Lung (tissue), 12 donors: ENCODE data around the gene SLC7A5. TPM values are rescaled to one million over a fixed set of nuclear protein-coding genes. Genes with fewer than 3 reads are reported as not detected.

ENCODE experiments used
- ATAC-seq: fragments of 200-7000 bp; cut with Tn5 transposase; one replicate; pipeline ENCODE4 v1.9.1; 2020; ENCODE audit warnings: moderate number of reproducible peaks; ENCODE audit not compliant: insufficient read depth, low FRiP score
- DNase-seq, 3 donors: peaks; one replicate each; pipeline ENCODE4 v3.0.0-alpha.2; 2013 to 2017
- H3K27ac ChIP-seq, 2 donors: one replicate each; pipeline ENCODE4 v1.5.1; 2013; ENCODE audit warnings: mild to moderate bottlenecking in 2 of 2, moderate library complexity in 2 of 2, control low read depth in 1 of 2, inconsistent platforms in 1 of 2, low read depth in 1 of 2, low read length in 1 of 2
- H3K27me3 ChIP-seq, 3 donors: one replicate each; pipeline ENCODE4 v1.5.1; 2013; ENCODE audit warnings: low read length in 2 of 3; ENCODE audit not compliant: control insufficient read depth in 3 of 3, insufficient read depth in 3 of 3
- H3K36me3 ChIP-seq, 4 donors: one replicate each; pipeline ENCODE4 v1.5.1; 2013; ENCODE audit warnings: low read length in 4 of 4, mild to moderate bottlenecking in 1 of 4, moderate library complexity in 1 of 4; ENCODE audit not compliant: control insufficient read depth in 4 of 4, insufficient read depth in 4 of 4
- H3K4me1 ChIP-seq, 5 donors: one replicate each; pipeline ENCODE4 v1.5.1; 2013; ENCODE audit warnings: low read length in 5 of 5, mild to moderate bottlenecking in 2 of 5, moderate library complexity in 1 of 5; ENCODE audit not compliant: control insufficient read depth in 5 of 5, insufficient read depth in 5 of 5
- H3K4me3 ChIP-seq: one replicate; pipeline ENCODE4 v1.5.1; 2013; ENCODE audit warnings: mild to moderate bottlenecking, control low read depth, moderate library complexity
- H3K9ac ChIP-seq, 2 donors: one replicate each; pipeline ENCODE4 v1.5.1; 2013; ENCODE audit warnings: low read length in 2 of 2, control low read depth in 1 of 2; ENCODE audit not compliant: insufficient read depth in 1 of 2
- H3K9me3 ChIP-seq, 4 donors: one replicate each; pipeline ENCODE4 v1.5.1; 2013; ENCODE audit warnings: low read length in 3 of 4, mild to moderate bottlenecking in 1 of 4, moderate library complexity in 1 of 4; ENCODE audit not compliant: control insufficient read depth in 4 of 4, insufficient read depth in 3 of 4
- CTCF ChIP-seq: IDR thresholded peaks from 2 replicates; pipeline ENCODE4 v1.5.1; 2012; ENCODE audit warnings: mild to moderate bottlenecking; ENCODE audit errors: control extremely low read depth, extremely low read depth
- WGBS, 2 donors: extraction: QIAGEN DNeasy Blood & Tissue Kit; methylation state at CpG; one replicate each; pipeline ENCODE4 v1.1.7; 2013; 5-methylcytosine and 5-hydroxymethylcytosine counted together
- polyA plus RNA-seq, 2 donors: library from polyadenylated mRNA; stranded (reverse); fragments of 200-250 nt; gene quantifications; one replicate each; pipeline ENCODE4 v1.2.1, GENCODE V29; 2013
- total RNA-seq, 2 donors: library from RNA; depleted of rRNA in 1 of 2; stranded (reverse); fragments of >200 nt in 1 of 2; gene quantifications; one replicate each; pipeline ENCODE4 v1.2.1, GENCODE V29; 2014 to 2021
- donor health status: control.
- donor health status: control.
- donor health status: Bipolar disorder and iron deficiency.
- donor health status: healthy.
- donor health status: DM: yes; HTN: yes; CAD: no.

SLC7A5 gene
- total and polyA plus RNA-seq, 4 donors, result 4.0 to 36.1 (median 19.8) TPM

- 83 to 86% methylated on average over 31 of the region's 31 CpGs for WGBS, 2 donors
- no peak for TF ChIP-seq CTCF
- H3K4me1 ChIP-seq, result peaks cover 0 to 15% (median 0%) of the 10 kb centered on the region in 5 donors
- no peak overlapping the region for H3K27ac ChIP-seq
- ATAC-seq (no peak), DNase-seq (no peak)
- H3K4me3 ChIP-seq, result no peak overlapping the region
- H3K9ac ChIP-seq, result no peak overlapping the region
- H3K27me3 ChIP-seq, result no peaks in the 10 kb centered on the region
- peaks cover 0 to 9% (median 0%) of the 10 kb centered on the region in 4 donors for H3K36me3 ChIP-seq
- no peaks in the 10 kb centered on the region for H3K9me3 ChIP-seq
Measured at GRCh38 chr16:87845807-87846619, 23.3 kb downstream of the SLC7A5 start.

GRCh38 chr16:87845213-87845612, 24.1 kb downstream of the SLC7A5 start:
- Histone ChIP-seq H3K27me3 (no peaks in the 10 kb centered on the region), H3K4me3 (no peak overlapping the region), H3K36me3 (peaks cover 0 to 12% (median 0%) of the 10 kb centered on the region in 4 donors), H3K9ac (no peak overlapping the region), H3K27ac (no peak overlapping the region), H3K9me3 (no peaks in the 10 kb centered on the region), H3K4me1 (peaks cover 0 to 15% (median 0%) of the 10 kb centered on the region in 5 donors)
- TF ChIP-seq CTCF, result no peak
- no peak for ATAC-seq
- no peak for DNase-seq
- 90 to 94% methylated on average over 13 of the region's 13 CpGs for WGBS, 2 donors

GRCh38 chr16:87844809-87845208, 24.5 kb downstream of the SLC7A5 start:
- ATAC-seq, result no peak
- Histone ChIP-seq H3K27me3 (no peaks in the 10 kb centered on the region), H3K9me3 (no peaks in the 10 kb centered on the region), H3K9ac (no peak overlapping the region), H3K36me3 (peaks cover 0 to 15% (median 0%) of the 10 kb centered on the region in 4 donors), H3K27ac (no peak overlapping the region), H3K4me3 (no peak overlapping the region), H3K4me1 (peaks cover 0 to 15% (median 0%) of the 10 kb centered on the region in 5 donors)
- DNase-seq, result no peak
- TF ChIP-seq CTCF, result no peak
- 79 to 91% methylated on average over 13 of the region's 13 CpGs for WGBS, 2 donors
